GM21423 (cell line): ENCODE results near the gene SMARCB1.

Experiments
- ATAC-seq: cut with Tn5 transposase; IDR thresholded peaks from one replicate; pipeline ENCODE4 v1.9.1; 2021; ENCODE audit warnings: mild to moderate bottlenecking, moderate library complexity; ENCODE audit not compliant: unreplicated experiment

SMARCB1 gene

GRCh38 chr22:23801238-23801821 lies 14.6 kb downstream of the SMARCB1 start:
- no peak for ATAC-seq

DNA sequence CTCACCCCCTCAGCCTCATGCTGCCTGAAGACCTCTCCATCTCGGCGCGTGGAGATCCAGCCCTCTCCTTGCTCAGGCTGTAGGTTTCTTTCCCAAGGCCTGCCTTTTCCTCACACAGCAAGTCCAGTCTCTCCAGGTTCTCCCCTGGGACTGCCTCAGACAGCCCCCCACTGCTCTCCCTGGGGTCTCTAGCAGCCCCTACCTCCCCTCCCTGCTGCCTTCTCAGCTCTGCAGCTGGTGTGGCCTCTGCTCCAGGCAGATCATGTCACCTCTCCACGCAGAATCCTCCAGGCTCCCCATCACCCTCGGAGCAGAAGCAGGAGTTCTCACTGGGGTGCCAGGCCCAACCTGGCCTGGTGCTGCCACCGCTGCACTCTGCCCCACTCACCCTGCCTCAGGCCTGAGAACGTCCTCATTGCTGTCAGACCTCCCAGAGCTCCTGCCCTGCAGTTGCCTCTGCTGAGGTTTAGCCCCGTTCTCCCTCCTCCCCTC lies 15.2 kb downstream of the SMARCB1 start:
- no peak for ATAC-seq

DNA sequence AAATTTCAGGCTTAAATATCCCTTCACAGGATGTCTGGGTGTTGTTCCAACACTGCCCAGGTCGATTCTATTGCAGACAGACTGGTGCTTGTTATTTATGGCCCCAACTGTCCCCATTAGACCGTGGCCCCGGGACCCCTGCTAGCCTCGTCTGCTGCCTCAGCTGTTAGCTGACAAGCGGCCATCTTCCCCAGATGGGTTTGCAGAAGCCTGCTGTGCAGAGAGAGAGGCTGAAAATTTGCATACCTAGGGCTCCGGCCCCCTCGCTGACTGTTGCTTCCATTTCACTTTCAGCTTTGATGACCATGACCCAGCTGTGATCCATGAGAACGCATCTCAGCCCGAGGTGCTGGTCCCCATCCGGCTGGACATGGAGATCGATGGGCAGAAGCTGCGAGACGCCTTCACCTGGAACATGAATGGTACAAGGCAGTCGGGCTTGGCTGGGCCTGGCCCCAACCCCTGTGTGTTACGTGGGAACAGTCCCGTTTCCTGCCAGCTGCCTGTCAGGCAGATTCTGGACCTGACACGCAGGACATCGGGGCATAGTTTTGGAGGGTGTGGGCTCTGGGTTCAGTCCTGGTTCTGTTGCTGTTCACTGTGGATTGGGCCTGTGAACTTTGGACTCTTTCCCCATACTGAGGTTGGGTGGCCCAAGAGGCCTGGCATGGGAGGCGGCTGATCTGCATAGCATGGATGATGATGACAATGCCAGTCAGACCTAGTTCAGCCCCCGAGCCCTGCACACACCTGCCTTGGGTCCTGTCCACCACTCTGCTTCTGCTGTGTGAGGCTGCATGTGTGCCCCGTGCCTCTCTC lies 16.4 kb downstream of the SMARCB1 start:
- no peak for ATAC-seq

DNA sequence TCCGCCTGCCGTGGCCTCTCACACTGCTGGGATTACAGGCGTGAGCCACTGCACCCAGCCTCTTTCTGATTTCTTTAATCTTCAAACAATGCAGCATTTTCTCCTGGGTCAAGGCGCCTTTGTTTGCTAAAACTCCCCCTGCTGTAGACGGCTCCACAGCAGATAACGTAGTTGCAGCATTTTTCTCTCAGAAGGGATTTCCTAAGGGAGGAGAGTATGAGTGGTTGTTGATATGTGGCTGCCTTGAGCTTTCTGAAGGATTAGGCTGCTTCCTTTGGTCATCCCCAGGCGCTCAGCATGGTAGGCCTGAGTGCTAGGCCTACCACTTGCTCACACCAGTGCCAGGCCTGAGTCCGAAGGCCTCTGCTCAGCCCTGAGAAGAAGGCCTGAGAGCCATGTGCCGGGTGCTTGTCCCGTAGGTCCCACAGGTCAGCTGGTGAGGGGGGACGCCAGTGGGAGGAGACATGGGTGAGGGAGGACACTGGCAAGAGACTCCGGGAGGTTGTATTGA lies 18.1 kb downstream of the SMARCB1 start:
- no peak for ATAC-seq

DNA sequence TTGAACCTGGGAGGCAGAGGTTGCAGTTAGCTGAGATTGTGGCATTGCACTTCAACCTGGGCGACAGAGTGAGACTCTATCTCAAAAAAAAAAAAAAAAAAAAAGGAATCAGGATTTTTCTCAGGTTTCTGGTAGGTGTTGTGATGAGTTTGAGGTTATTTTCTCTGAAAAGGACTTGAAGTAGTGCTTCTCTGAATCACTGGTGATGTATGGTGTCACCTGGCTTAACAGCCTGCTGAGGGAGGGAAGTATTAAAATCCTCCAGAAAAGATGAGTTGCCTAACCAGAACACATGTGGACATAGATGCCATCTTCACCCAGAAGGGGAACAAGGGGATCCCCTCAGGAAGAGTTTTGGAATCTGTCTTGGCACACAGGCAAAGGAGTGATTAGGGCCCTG lies 20.1 kb downstream of the SMARCB1 start:
- no peak for ATAC-seq

GRCh38 chr22:23812378-23812777 lies 25.6 kb downstream of the SMARCB1 start:
- no peak for ATAC-seq

- no peak for ATAC-seq
Measured at GRCh38 chr22:23815541-23816155, 28.9 kb downstream of the SMARCB1 start.

DNA sequence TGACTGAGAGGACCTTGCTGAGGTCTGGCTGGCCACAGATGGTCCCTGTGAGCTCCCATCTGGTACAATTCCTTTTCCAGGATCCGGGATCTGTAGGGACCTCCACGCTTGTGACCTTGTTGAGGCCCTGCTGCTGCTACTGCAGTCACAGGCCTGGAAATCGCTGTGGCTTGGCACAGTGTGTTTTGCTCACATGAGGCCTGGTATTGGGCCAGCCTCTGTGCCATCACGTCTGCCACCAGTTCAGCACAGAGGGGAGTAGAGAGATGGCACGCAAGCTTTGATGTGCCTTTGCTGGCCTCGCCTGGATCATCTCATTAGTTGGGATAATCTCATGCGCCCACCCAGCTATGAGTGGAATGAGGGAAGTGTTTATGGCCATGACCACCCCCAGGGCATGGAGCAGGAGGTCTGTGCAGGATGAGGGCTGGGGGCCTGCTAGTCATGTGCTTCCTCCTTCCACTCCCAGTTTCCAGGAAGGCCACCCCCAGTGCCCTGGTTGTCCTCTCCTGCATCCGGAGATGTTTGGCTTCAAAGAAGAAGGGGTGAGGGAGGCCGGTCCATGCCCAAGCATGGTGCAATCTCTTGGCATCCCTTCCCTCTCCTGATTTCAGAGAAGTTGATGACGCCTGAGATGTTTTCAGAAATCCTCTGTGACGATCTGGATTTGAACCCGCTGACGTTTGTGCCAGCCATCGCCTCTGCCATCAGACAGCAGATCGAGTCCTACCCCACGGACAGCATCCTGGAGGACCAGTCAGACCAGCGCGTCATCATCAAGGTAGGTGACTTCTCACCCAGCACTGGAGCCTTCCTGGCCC lies 29.6 kb downstream of the SMARCB1 start:
- ATAC-seq: no peak

GRCh38 chr22:23817146-23817545 lies 30.4 kb downstream of the SMARCB1 start:
- ATAC-seq: no peak

- ATAC-seq: no peak
Measured at GRCh38 chr22:23818541-23818940, 31.8 kb downstream of the SMARCB1 start.

- no peak for ATAC-seq
Measured at GRCh38 chr22:23820748-23821211, 34.0 kb downstream of the SMARCB1 start.

DNA sequence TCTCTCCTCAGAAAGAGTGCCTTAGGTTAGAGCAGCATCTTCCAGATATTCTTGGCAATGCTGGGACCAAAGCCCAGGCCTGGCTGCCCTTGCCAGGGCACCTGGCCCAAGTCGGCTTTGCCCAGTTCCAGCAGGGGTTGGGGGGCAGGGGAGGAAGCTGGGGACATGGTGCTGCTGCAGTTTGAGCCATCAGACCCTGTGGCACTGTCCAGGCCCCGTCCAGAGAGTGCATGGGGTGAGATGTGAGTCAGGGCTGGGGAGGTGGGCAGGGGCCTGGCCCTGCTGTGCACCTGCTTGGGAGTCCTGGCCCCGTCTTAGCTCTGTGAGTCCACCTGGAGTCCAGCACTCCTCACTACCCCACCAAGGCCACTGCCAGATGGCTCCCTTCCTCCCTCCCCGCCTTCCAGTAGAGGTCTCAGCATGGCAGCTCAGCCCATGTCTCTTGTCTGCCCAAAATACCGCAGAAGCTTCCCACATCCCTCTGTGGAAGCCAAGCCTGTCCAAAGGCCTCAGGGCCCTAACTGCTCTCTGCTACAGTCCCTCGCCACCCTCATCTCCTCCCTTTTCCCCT lies 35.4 kb downstream of the SMARCB1 start:
- ATAC-seq: no peak

DNA sequence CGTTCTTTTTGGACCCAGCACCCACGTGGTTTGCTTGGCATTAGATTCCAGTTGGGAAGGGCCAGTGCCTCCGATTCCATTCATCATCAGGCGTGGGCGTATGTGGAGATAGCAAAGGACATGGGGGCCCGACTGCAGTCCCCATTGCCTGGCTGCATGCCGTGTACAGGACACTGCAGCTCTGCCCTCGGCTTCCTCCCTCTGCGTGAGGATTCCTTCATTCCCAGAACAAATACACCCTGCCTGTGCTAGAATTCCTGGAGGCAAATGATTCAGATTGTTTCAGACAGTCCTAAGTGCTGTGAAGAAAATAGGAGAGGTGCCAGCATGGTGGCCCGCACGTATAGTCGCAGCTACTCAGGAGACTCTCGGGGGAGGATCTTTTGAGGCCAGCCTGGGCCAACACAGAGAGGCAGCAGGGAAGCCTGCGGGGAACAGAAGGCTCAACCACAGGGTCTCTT lies 36.6 kb downstream of the SMARCB1 start:
- no peak for ATAC-seq

DNA sequence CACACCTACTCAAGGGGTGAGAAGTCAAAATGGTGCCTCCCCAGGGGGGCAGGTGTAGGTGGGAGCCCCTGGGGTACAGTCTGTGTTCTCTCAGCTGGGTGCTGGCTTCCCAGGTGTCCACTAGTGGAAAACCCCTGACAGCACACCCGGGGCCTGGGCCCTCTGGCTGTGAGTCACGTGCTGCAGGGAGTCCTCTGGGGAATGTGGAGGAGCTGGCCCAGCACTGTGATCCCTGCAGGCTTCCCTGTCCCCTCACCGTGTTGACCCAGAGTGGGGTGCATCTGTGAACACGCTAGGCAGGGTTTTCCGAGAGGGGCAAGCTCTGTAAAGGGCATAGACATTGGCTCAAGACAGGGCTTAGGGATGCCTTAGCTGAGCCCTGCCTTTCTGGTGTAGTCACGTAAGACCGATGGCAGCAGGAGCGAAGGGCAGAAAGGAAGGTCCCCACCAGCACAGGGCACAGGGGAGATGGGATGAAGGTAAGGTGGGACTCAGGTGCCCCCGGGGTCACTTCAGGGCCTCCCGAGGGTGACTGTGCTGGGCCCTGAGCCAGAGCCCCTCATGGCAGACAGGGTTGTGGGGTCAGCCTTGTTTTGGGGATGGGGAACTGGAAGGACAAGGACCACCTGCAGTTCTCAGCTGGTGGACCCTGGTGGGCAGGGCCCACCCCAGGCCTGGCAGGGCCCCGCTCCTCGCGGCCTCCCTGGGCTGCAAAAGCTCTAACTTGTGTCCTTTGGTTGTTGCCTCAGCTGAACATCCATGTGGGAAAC lies 37.9 kb downstream of the SMARCB1 start:
- ATAC-seq: no peak

DNA sequence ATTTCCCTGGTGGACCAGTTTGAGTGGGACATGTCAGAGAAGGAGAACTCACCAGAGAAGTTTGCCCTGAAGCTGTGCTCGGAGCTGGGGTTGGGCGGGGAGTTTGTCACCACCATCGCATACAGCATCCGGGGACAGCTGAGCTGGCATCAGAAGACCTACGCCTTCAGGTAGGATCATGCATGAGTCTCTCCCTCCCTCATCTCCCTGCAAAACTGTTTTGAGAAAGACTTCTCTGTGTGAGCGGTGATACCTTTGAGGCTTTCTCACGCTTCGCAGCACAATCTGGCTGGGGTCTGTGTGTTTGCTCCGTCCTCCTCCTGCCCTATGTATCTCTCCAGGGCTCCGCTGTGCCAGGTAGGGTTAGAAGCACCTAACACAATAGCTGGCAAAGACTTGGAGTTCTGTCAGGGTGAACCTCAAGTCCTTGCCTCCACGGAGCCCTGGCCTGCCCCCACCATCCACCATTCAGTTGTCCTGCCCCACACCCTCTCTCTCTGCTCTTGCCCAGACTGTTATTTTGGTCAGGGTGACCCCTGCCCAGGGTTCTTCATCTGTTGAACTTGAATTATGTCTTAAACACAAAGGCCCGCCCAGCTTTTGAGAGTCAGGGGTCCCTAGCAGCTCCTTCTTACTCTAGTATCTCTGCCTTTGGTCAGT lies 38.6 kb downstream of the SMARCB1 start:
- no peak for ATAC-seq

DNA sequence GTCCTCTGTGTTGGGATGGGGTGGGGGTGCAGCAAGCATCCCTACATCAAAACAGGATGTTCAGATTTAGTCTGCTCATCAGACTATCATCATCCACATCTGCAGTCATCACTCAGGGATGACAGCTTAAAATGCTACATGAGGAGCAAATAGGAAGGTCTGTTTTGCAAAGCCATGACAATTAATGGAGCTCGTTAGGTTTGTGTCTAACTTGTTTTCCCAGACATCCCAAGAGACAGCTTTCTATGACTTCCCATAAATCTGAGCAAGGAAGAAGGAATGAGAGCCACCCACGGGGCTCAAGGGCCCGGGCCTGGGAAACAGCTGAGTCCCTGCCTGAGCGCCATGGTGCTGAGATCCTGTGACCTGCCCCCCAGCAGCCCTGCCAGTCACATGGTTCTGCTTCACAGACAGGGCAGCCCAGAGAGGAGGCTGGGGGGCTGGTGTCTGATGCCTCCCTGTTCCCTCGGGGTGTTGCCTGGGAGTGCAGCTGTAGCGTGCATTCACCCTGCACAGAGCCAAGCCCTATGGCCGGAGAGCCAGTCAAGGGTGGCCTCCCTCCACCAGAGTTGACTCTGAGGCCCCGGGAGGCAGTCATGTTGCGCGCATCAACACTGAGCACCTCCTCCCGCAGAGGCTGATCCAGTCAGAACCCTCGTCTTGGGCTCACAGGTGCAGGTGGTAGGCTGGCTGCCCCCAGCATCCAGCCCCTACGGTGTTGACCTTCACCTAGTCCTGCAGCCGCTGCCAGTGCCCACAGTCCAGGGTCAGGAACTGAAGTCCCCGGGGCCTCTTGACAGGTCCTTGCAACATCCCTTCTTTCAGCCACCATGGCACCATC lies 40.0 kb downstream of the SMARCB1 start:
- ATAC-seq: no peak

DNA sequence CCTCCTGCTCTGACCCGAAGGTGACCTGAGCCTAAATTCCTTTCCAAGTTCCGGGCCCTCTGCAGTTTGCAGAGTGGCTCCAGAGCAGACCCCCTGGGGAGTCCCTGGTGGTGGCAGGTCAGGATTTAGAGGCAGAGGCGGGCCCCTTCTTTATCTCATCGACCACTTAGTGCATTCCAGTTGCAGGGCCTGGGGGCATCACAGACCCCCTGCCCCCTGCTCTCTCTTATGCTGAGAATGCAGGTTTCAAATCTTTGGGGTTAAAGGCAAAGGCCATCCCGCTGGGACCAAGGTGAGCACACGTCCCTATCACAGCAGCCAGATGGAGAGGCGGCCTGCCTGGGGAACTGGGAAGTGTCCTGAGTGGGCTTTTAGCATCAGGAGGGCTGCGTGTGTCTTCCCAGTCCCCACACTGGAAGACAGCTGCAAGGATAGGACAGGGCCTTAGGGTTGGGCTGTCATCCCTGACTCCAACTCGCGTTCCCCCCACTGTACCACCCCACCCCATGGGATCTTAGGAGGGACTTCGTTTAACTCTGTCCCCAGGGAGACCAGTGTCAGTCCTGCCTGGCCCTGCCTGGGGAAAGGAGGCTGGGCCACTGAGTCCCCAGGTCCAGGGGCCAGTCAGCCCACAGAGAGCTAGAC lies 40.7 kb downstream of the SMARCB1 start:
- no peak for ATAC-seq
